OCI-LY7 (cell line): ENCODE data around the gene KIRREL3.

ENCODE experiments used
- EZH2phosphoT487 ChIP-seq: fragments of 200-600 bp; sonication (generic); IDR thresholded peaks from 2 replicates; pipeline ENCODE4 v1.6.1; 2018; ENCODE audit warnings: low read depth, borderline replicate concordance, mild to moderate bottlenecking, mixed run types, antibody characterized with exemption, low read length, moderate library complexity, mixed read lengths
- TF ChIP-seq, protein P1 (sequence below): fragments of 200-600 bp; sonication (generic); conservative IDR thresholded peaks from 2 replicates; pipeline ENCODE4 v1.5.1; 2014; ENCODE audit warnings: mild to moderate bottlenecking, antibody characterized with exemption, low read length, moderate library complexity, mixed read lengths

DNA sequence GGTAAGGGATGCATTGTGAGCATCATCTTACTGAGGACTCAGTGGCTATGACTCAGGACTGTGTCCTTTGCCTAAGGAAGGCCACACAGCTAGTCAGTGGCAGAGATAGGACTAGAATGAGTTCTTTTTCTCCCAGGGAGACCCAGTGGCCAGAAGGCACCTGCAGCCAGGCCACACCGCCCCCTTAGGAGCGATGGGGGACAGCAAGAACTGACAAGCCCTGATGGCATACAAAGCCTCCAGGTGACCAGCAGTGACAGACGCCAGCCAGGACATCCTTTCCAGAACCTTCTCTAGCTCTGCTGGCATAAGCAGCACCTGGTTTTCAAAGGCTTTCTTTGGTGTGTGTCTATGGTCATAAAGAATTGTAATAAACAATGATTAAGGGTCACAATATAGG is 405.0 kb downstream of the KIRREL3 start:
- TF ChIP-seq, protein P1, sequence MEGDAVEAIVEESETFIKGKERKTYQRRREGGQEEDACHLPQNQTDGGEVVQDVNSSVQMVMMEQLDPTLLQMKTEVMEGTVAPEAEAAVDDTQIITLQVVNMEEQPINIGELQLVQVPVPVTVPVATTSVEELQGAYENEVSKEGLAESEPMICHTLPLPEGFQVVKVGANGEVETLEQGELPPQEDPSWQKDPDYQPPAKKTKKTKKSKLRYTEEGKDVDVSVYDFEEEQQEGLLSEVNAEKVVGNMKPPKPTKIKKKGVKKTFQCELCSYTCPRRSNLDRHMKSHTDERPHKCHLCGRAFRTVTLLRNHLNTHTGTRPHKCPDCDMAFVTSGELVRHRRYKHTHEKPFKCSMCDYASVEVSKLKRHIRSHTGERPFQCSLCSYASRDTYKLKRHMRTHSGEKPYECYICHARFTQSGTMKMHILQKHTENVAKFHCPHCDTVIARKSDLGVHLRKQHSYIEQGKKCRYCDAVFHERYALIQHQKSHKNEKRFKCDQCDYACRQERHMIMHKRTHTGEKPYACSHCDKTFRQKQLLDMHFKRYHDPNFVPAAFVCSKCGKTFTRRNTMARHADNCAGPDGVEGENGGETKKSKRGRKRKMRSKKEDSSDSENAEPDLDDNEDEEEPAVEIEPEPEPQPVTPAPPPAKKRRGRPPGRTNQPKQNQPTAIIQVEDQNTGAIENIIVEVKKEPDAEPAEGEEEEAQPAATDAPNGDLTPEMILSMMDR = no peak
- TF ChIP-seq EZH2phosphoT487 = no peak
